Mammary epithelial cell (primary cell): ENCODE measurements around the gene DNAJC17.

Experiments used
- CTCF ChIP-seq, 2 donors: IDR thresholded peaks in 1 of 2; conservative IDR thresholded peaks in 1 of 2; 2 replicates each; pipeline ENCODE4 v1.5.1; 2011 to 2012; ENCODE audit warnings: inconsistent platforms in 2 of 2, low read length in 2 of 2, mild to moderate bottlenecking in 2 of 2, control low read depth in 1 of 2, low read depth in 1 of 2; ENCODE audit not compliant: insufficient read depth in 1 of 2; ENCODE audit errors: extremely low read depth in 1 of 2
- EZH2 ChIP-seq: IDR thresholded peaks from 2 replicates; pipeline ENCODE4 v1.6.1; 2012; ENCODE audit warnings: low read length, inconsistent platforms, borderline replicate concordance

GRCh38 chr15:40841741-40842140, 34.5 kb upstream of the DNAJC17 start:
- TF ChIP-seq CTCF (conservative IDR thresholded peaks at IDR 0.05 in 1 of 2, IDR thresholded peaks at IDR 0.05 in 1 of 2; ENCODE audit: extremely low read depth in 1 of 2, insufficient read depth in 1 of 2, low read depth in 1 of 2, low read length in 2 of 2) = no peak
- TF ChIP-seq EZH2 = no peak
